Mesothelial cell of epicardium (in vitro differentiated cells): ENCODE measurements around the gene PRPF38A. TPM values are rescaled to one million over a fixed set of nuclear protein-coding genes. Genes with fewer than 3 reads are reported as not detected.

ENCODE experiments used
- DNase-seq, 2 experiments: peaks; one replicate each; pipeline ENCODE4 v3.0.0; 2021; ENCODE audit warnings: low spot score in 2 of 2; ENCODE audit not compliant: unreplicated experiment in 2 of 2
- H3K27ac Mint-ChIP-seq: 2 replicates; pipeline ENCODE4 v1.8.0; 2021; ENCODE audit warnings: mixed read lengths
- H3K27me3 Mint-ChIP-seq: 2 replicates; pipeline ENCODE4 v1.8.0; 2021; ENCODE audit warnings: low read depth, mixed read lengths
- H3K36me3 Mint-ChIP-seq: 2 replicates; pipeline ENCODE4 v1.8.0; 2021; ENCODE audit warnings: mixed read lengths
- H3K4me1 Mint-ChIP-seq: 2 replicates; pipeline ENCODE4 v1.8.0; 2021; ENCODE audit warnings: mixed read lengths
- H3K4me3 Mint-ChIP-seq: 2 replicates; pipeline ENCODE4 v1.8.0; 2021; ENCODE audit warnings: mild to moderate bottlenecking, moderate library complexity, mixed read lengths
- H3K9me3 Mint-ChIP-seq: 2 replicates; pipeline ENCODE4 v1.8.0; 2021; ENCODE audit warnings: mixed read lengths
- total RNA-seq: library from RNA; stranded (reverse); gene quantifications from 3 replicates; pipeline ENCODE4 v1.2.1, GENCODE V29; 2021
- TF ChIP-seq, protein P1 (sequence below): fragments of 200-600 bp; sonication (generic); IDR thresholded peaks from one replicate; pipeline ENCODE4 v1.5.0; 2021; ENCODE audit warnings: antibody characterized with exemption; ENCODE audit not compliant: unreplicated experiment

The PRPF38A gene
- total RNA-seq, 1 donor from 2014 or later: 55.9 TPM

DNA sequence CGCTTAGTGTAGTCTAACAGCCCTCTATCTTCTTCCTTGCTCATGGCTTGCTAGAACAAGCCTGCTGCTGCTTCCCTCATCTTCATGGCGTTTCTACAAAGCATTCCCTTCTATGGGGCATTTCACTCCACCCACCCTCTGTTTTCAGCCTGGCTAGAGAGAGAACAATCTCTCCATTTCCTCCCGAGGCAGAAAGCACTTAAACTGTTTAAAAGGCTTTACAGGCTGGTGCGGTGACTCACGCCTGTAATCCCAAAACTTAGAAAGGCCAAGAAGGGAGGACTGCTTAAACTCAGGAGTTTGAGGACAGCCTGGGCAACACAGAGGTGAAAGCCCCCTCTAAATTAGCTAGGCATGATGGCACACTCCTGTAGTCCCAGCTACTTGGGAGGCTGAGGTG lies 17.9 kb upstream of the PRPF38A start:
- no peak overlapping the region for H3K27ac Mint-ChIP-seq
- H3K9me3 Mint-ChIP-seq: no peaks in the 10 kb centered on the region
- no peak for DNase-seq
- no peaks in the 10 kb centered on the region for H3K27me3 Mint-ChIP-seq
- no peaks in the 10 kb centered on the region for H3K4me1 Mint-ChIP-seq
- peaks cover 12% of the 10 kb centered on the region for H3K36me3 Mint-ChIP-seq
- TF ChIP-seq, protein P1, sequence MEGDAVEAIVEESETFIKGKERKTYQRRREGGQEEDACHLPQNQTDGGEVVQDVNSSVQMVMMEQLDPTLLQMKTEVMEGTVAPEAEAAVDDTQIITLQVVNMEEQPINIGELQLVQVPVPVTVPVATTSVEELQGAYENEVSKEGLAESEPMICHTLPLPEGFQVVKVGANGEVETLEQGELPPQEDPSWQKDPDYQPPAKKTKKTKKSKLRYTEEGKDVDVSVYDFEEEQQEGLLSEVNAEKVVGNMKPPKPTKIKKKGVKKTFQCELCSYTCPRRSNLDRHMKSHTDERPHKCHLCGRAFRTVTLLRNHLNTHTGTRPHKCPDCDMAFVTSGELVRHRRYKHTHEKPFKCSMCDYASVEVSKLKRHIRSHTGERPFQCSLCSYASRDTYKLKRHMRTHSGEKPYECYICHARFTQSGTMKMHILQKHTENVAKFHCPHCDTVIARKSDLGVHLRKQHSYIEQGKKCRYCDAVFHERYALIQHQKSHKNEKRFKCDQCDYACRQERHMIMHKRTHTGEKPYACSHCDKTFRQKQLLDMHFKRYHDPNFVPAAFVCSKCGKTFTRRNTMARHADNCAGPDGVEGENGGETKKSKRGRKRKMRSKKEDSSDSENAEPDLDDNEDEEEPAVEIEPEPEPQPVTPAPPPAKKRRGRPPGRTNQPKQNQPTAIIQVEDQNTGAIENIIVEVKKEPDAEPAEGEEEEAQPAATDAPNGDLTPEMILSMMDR: no peak
- H3K4me3 Mint-ChIP-seq: no peak overlapping the region

DNA sequence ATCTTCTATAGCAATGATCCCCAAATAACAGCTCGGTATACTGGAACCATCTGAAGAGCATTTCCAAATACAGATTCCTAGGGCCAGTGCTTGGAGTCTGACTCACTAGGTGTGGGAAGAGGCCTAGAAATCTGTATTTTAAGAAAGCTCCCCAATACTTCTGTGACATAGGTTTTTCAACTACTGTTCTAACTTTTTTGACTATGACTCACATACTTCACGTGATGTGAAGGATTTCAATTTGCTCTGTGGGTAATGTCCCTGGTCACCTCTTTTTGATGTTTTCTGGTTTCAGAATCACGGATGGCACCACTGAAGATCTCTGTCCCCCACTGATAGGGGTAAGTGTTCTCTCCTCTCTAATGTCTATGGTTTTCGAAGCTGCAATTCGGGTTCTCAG lies 11.2 kb upstream of the PRPF38A start:
- Mint-ChIP-seq H3K9me3 (no peaks in the 10 kb centered on the region), H3K4me3 (no peak overlapping the region), H3K27ac (no peak overlapping the region), H3K27me3 (no peaks in the 10 kb centered on the region), H3K36me3 (peaks cover 17% of the 10 kb centered on the region), H3K4me1 (no peaks in the 10 kb centered on the region)
- DNase-seq: no peak
- TF ChIP-seq, protein P1: no peak

DNA sequence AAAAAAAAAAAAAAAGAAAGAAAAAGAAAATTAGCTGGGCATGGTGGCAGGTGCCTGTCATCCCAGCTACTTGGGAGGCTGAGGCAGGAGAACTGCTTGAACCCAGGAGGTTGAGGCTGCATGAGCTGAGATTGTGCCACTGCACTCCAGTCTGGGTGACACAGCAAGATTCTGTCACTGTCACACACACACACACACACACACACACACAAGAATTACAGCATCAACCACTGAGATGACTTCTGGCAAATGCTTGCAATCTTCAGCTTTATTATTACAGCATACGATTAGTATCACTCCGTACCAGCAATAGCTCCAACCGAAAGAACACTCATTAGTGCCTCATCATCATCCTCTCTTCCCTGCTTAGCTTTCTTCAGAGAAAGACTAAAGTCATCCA lies 4.8 kb upstream of the PRPF38A start:
- no peaks in the 10 kb centered on the region for H3K27me3 Mint-ChIP-seq
- TF ChIP-seq, protein P1: no peak
- peaks cover 16% of the 10 kb centered on the region for H3K4me1 Mint-ChIP-seq
- DNase-seq: no peak
- no peak overlapping the region for H3K4me3 Mint-ChIP-seq
- no peaks in the 10 kb centered on the region for H3K9me3 Mint-ChIP-seq
- H3K27ac Mint-ChIP-seq: no peak overlapping the region
- peaks cover 9% of the 10 kb centered on the region for H3K36me3 Mint-ChIP-seq

DNA sequence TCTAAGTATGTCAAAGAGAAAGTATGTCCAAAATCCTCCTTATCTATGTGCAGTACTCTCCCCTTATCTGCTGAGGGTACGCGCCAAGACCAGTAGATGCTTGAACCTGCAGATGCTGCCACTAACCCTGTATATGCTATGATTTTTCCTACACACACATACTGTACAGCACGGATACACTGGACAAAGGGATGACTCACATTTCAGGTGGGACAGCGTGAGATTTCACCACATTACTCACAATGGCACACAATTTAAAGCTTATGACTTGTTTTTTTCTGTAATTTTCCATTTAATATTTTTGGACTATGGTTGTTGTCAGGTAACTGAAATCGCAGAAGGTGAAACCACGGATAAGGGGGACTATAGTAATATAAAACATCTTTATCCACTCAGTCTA lies 4.3 kb upstream of the PRPF38A start:
- TF ChIP-seq, protein P1: no peak
- Mint-ChIP-seq H3K4me1 (peaks cover 17% of the 10 kb centered on the region), H3K27ac (no peak overlapping the region), H3K36me3 (peaks cover 6% of the 10 kb centered on the region), H3K4me3 (no peak overlapping the region), H3K9me3 (no peaks in the 10 kb centered on the region), H3K27me3 (no peaks in the 10 kb centered on the region)
- DNase-seq: no peak

DNA sequence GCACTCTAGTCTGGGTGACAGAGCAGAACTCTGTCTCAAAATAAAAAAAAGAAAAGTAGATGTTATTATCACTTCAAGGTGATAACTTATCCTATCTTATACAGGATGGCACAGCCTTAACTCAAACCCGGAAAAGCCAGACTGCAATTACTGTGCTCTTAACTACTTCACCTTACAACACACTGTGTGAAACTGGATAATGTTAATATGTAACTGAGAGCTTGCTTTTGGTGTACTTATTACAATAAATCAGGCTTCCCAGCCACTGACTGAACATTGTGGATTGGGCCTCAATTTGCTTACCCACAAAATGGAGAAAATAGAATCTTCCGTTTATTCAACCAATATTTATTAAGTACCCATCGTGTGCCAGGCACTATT lies 1.6 kb upstream of the PRPF38A start:
- Mint-ChIP-seq H3K4me3 (peak overlapping the region; percentile 100), H3K27ac (no peak overlapping the region), H3K4me1 (peaks cover 28% of the 10 kb centered on the region), H3K27me3 (no peaks in the 10 kb centered on the region), H3K9me3 (no peaks in the 10 kb centered on the region), H3K36me3 (peaks cover 16% of the 10 kb centered on the region)
- TF ChIP-seq, protein P1: no peak
- DNase-seq: no peak

DNA sequence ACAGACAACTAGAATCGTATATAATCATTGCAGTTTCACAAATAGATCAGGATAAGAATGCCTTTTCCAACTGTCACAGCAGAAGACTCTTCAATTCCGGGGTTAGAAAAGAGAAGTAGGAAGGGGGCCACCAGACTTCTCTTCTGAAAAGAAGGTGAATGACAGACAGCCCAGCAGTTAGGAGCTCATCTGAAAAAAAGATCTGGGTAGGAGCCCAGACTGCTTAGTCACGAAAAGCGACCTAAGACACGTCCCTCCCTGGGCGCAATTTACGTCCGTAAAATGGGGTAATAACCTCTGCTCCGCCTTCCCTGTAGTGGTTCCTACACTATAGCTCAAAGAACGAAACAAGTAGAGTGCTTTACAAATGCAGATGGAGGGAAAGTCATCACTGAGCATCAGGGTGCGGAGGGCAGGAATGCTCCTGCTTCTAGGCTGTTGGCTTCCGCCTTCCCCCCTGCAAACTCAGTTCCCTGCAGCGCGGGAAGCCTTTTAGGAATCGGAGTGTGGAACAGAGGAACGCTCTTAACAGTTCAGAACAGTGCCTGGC lies 761 bp upstream of the PRPF38A start:
- peak overlapping the region; percentile 99 for H3K27ac Mint-ChIP-seq
- peaks cover 21% of the 10 kb centered on the region for H3K36me3 Mint-ChIP-seq
- H3K9me3 Mint-ChIP-seq: no peaks in the 10 kb centered on the region
- H3K27me3 Mint-ChIP-seq: no peaks in the 10 kb centered on the region
- H3K4me3 Mint-ChIP-seq: peak overlapping the region; percentile 100
- peaks cover 28% of the 10 kb centered on the region for H3K4me1 Mint-ChIP-seq
- DNase-seq: no peak
- TF ChIP-seq, protein P1: no peak
